GM23338 (cell line): ENCODE data around the gene FUT8. TPM values are rescaled to one million over a fixed set of nuclear protein-coding genes. Genes with fewer than 3 reads are reported as not detected.

Experiments
- ATAC-seq: fragments of 200-7000 bp; cut with Tn5 transposase; 3 replicates; pipeline ENCODE4 v1.9.1; 2020
- DNase-seq: peaks from one replicate; pipeline ENCODE4 v3.0.0-alpha.2; 2015; ENCODE audit warnings: low spot score
- H2AFZ ChIP-seq: fragments of 200-600 bp; sonication (generic); 2 replicates; pipeline ENCODE4 v1.8.0; 2016; ENCODE audit warnings: antibody characterized with exemption, mild to moderate bottlenecking, moderate library complexity
- H3F3A ChIP-seq: fragments of 200-600 bp; sonication (generic); replicated peaks from 2 replicates; pipeline ENCODE4 v1.8.0; 2017; ENCODE audit warnings: antibody characterized with exemption, mixed run types, low read depth
- H3K27ac ChIP-seq: fragments of 200-600 bp; sonication (generic); 2 replicates; pipeline ENCODE4 v1.6.1; 2016; ENCODE audit warnings: low read depth
- H3K27me3 ChIP-seq: fragments of 200-600 bp; sonication (generic); 2 replicates; pipeline ENCODE4 v1.8.0; 2016; ENCODE audit warnings: mild to moderate bottlenecking, mixed run types, moderate library complexity; ENCODE audit not compliant: insufficient read depth
- H3K36me3 ChIP-seq: fragments of 200-600 bp; sonication (generic); 2 replicates; pipeline ENCODE4 v1.8.0; 2016; ENCODE audit warnings: mild to moderate bottlenecking; ENCODE audit not compliant: insufficient read depth
- H3K4me1 ChIP-seq: fragments of 200-600 bp; sonication (generic); 2 replicates; pipeline ENCODE4 v1.8.0; 2016; ENCODE audit warnings: mild to moderate bottlenecking, moderate library complexity; ENCODE audit not compliant: insufficient read depth
- H3K4me2 ChIP-seq: fragments of 200-600 bp; sonication (generic); 2 replicates; pipeline ENCODE4 v1.7.1; 2017; ENCODE audit warnings: mixed run types
- H3K4me3 ChIP-seq: fragments of 200-600 bp; sonication (generic); 2 replicates; pipeline ENCODE4 v1.6.1; 2016; ENCODE audit warnings: mixed run types
- H3K79me2 ChIP-seq: fragments of 200-600 bp; sonication (generic); replicated peaks from 2 replicates; pipeline ENCODE4 v1.8.0; 2017; ENCODE audit warnings: mild to moderate bottlenecking; ENCODE audit not compliant: insufficient read depth
- H3K9me2 ChIP-seq: fragments of 200-600 bp; sonication (generic); 2 replicates; pipeline ENCODE4 v1.8.0; 2017; ENCODE audit not compliant: insufficient read depth
- H4K20me1 ChIP-seq: fragments of 200-600 bp; sonication (generic); replicated peaks from 2 replicates; pipeline ENCODE4 v1.8.0; 2017; ENCODE audit warnings: mild to moderate bottlenecking; ENCODE audit not compliant: insufficient read depth
- H3K27ac Mint-ChIP-seq: 2 replicates; pipeline ENCODE4 v1.8.0; 2020; ENCODE audit warnings: inconsistent platforms, mild to moderate bottlenecking, moderate library complexity, mixed read lengths
- H3K27me3 Mint-ChIP-seq: 3 replicates; pipeline ENCODE4 v1.8.0; 2022; ENCODE audit warnings: low read depth, mild to moderate bottlenecking, moderate library complexity, mixed read lengths, inconsistent platforms; ENCODE audit not compliant: insufficient read depth, poor library complexity
- H3K36me3 Mint-ChIP-seq: 3 replicates; pipeline ENCODE4 v1.8.0; 2021; ENCODE audit warnings: low read depth, mild to moderate bottlenecking, inconsistent platforms, moderate library complexity, mixed read lengths
- H3K4me1 Mint-ChIP-seq: 3 replicates; pipeline ENCODE4 v1.8.0; 2020; ENCODE audit warnings: mild to moderate bottlenecking, inconsistent platforms, mixed read lengths
- H3K4me3 Mint-ChIP-seq: 3 replicates; pipeline ENCODE4 v1.8.0; 2021; ENCODE audit warnings: moderate library complexity, mild to moderate bottlenecking, inconsistent platforms, mixed read lengths
- H3K9me3 Mint-ChIP-seq: 3 replicates; pipeline ENCODE4 v1.8.0; 2020; ENCODE audit warnings: moderate library complexity, mild to moderate bottlenecking, inconsistent platforms, mixed read lengths
- CREB1 ChIP-seq: fragments of 250-450 bp; sonication (Bioruptor Pico); IDR thresholded peaks from 2 replicates; pipeline ENCODE4 v1.5.0; 2020; ENCODE audit warnings: low read depth, mild to moderate bottlenecking, moderate library complexity
- CTCF ChIP-seq, 2 experiments: fragments of 200-600 bp in 1 of 2; sonication (generic) in 1 of 2; conservative IDR thresholded peaks; 2 replicates each; pipeline versions ENCODE4 v1.5.1 to v1.6.1; 2016 to 2017; ENCODE audit warnings: antibody characterized with exemption in 2 of 2, low read depth in 2 of 2, mild to moderate bottlenecking in 2 of 2, moderate library complexity in 1 of 2
- REST ChIP-seq: IDR thresholded peaks from one replicate; pipeline ENCODE4 v1.6.1; 2018; ENCODE audit warnings: antibody characterized with exemption; ENCODE audit not compliant: unreplicated experiment
- STAT1 ChIP-seq: IDR thresholded peaks from one replicate; pipeline ENCODE4 v1.6.1; 2016; ENCODE audit warnings: antibody characterized with exemption; ENCODE audit not compliant: unreplicated experiment
- ZNF114 ChIP-seq: fragments of 250-450 bp; sonication (Bioruptor Pico); IDR thresholded peaks from 2 replicates; pipeline ENCODE4 v1.5.0; 2020; ENCODE audit warnings: mild to moderate bottlenecking, moderate library complexity
- ZNF331 ChIP-seq: fragments of 250-450 bp; sonication (Bioruptor Pico); IDR thresholded peaks from 2 replicates; pipeline ENCODE4 v1.5.0; 2020; ENCODE audit warnings: low read depth, mild to moderate bottlenecking, moderate library complexity
- ZNF462 ChIP-seq: fragments of 250-450 bp; sonication (Bioruptor Pico); IDR thresholded peaks from 2 replicates; pipeline ENCODE4 v1.5.0; 2020; ENCODE audit warnings: mild to moderate bottlenecking, moderate library complexity
- polyA plus RNA-seq: library from polyadenylated mRNA; unstranded; fragments of >200 nt; fragmentation: Nextera tagmentation; extraction: Ambion mirVana; gene quantifications from 2 replicates; pipeline ENCODE4 v1.2.1, GENCODE V29; 2016
- total RNA-seq: library from RNA; depleted of rRNA; stranded (reverse); fragments of >200 nt; shearing (Covaris generic); gene quantifications from 2 replicates; pipeline ENCODE4 v1.2.3, GENCODE V29; 2014

FUT8 gene
- total and polyA plus RNA-seq, 2 experiments from 2014 or later = 8.2 to 23.2 TPM

- TF ChIP-seq ZNF331 (CRISPR knock-in tag) = no peak
- no peak for TF ChIP-seq CREB1 (CRISPR knock-in tag)
- TF ChIP-seq ZNF462 (CRISPR knock-in tag) = no peak
Observed at GRCh38 chr14:65769151-65769550, 356.6 kb downstream of the FUT8 start (continued).

- no peak overlapping the region for H3K4me3 ChIP-seq
- no peaks in the 10 kb centered on the region for H3K36me3 ChIP-seq
- no peak overlapping the region for H3K27ac ChIP-seq
- no peaks in the 10 kb centered on the region for H3K4me1 ChIP-seq
- H3K27ac Mint-ChIP-seq = no peak overlapping the region
- no peaks in the 10 kb centered on the region for H3K9me3 Mint-ChIP-seq
- ATAC-seq = no peak
- H3K4me1 Mint-ChIP-seq = no peaks in the 10 kb centered on the region
- peaks cover 3% of the 10 kb centered on the region; the same call in 1 of the 2 replicates for H3K9me2 ChIP-seq
- H3K27me3 Mint-ChIP-seq = no peaks in the 10 kb centered on the region
- H3K36me3 Mint-ChIP-seq = no peaks in the 10 kb centered on the region
- no peak for DNase-seq
- no peaks in the 10 kb centered on the region for H3K27me3 ChIP-seq
- no peaks in the 10 kb centered on the region for H3F3A ChIP-seq
- no peaks in the 10 kb centered on the region for H4K20me1 ChIP-seq
- no peaks in the 10 kb centered on the region for H3K79me2 ChIP-seq
- no peak overlapping the region for H3K4me2 ChIP-seq
- H2AFZ ChIP-seq = no peak overlapping the region
- H3K4me3 Mint-ChIP-seq = no peak overlapping the region
- TF ChIP-seq REST (no peak), CTCF (conservative IDR thresholded peaks at IDR 0.05; ENCODE audit: low read depth in 2 of 2) (no peak), ZNF114 (no peak), STAT1 (no peak), CREB1 (CRISPR knock-in tag) (no peak)
Observed at GRCh38 chr14:65770681-65771080, 358.2 kb downstream of the FUT8 start.
